Hepatocyte (in vitro differentiated cells): Measurements from ENCODE around the gene ZNF234. TPM values are rescaled to one million over a fixed set of nuclear protein-coding genes. Genes with fewer than 3 reads are reported as not detected.
"Not testable (repeated sequence)": the region's sequence is repeated elsewhere in the genome, so short reads cannot be mapped to it uniquely, and the experiment has no call there.

Source experiments
- DNase-seq: peaks from one replicate; pipeline ENCODE4 v3.0.0-alpha.2; 2016; ENCODE audit warnings: low spot score
- H2AFZ ChIP-seq: fragments of 200-600 bp; sonication (generic); 2 replicates; pipeline ENCODE4 v1.6.0; 2016; ENCODE audit warnings: antibody characterized with exemption, mild to moderate bottlenecking
- H3K27ac ChIP-seq: fragments of 200-600 bp; sonication (generic); 2 replicates; pipeline ENCODE4 v1.5.1; 2016; ENCODE audit warnings: mild to moderate bottlenecking
- H3K27me3 ChIP-seq: fragments of 200-600 bp; sonication (generic); 2 replicates; pipeline ENCODE4 v1.6.1; 2016
- H3K36me3 ChIP-seq: fragments of 200-600 bp; sonication (generic); replicated peaks from 2 replicates; pipeline ENCODE4 v1.5.1; 2016; ENCODE audit warnings: low read depth; ENCODE audit not compliant: insufficient read depth
- H3K4me1 ChIP-seq: fragments of 200-600 bp; sonication (generic); 2 replicates; pipeline ENCODE4 v1.5.1; 2016; ENCODE audit warnings: mild to moderate bottlenecking, moderate library complexity; ENCODE audit not compliant: insufficient read depth
- H3K4me2 ChIP-seq: fragments of 200-600 bp; sonication (generic); 2 replicates; pipeline ENCODE4 v1.6.0; 2016
- H3K4me3 ChIP-seq: fragments of 200-600 bp; sonication (generic); 2 replicates; pipeline ENCODE4 v1.5.1; 2016; ENCODE audit warnings: mild to moderate bottlenecking
- H3K79me2 ChIP-seq: fragments of 200-600 bp; sonication (generic); 2 replicates; pipeline ENCODE4 v1.6.0; 2017; ENCODE audit warnings: mild to moderate bottlenecking
- H3K9me2 ChIP-seq: fragments of 200-600 bp; sonication (generic); replicated peaks from 2 replicates; pipeline ENCODE4 v1.6.0; 2017; ENCODE audit warnings: mild to moderate bottlenecking; ENCODE audit not compliant: insufficient read depth
- H3K9me3 ChIP-seq: fragments of 200-600 bp; sonication (generic); 2 replicates; pipeline ENCODE4 v1.5.1; 2016; ENCODE audit warnings: low read depth, mild to moderate bottlenecking
- H4K20me1 ChIP-seq: fragments of 200-600 bp; sonication (generic); 2 replicates; pipeline ENCODE4 v1.6.0; 2016; ENCODE audit warnings: mild to moderate bottlenecking; ENCODE audit not compliant: insufficient read depth, poor library complexity, severe bottlenecking
- EZH2 ChIP-seq: fragments of 200-600 bp; sonication (generic); IDR thresholded peaks from 2 replicates; pipeline ENCODE4 v1.6.1; 2016; ENCODE audit warnings: antibody characterized with exemption, mild to moderate bottlenecking, borderline replicate concordance
- EZH2phosphoT487 ChIP-seq: fragments of 200-600 bp; sonication (generic); IDR thresholded peaks from one replicate; pipeline ENCODE4 v1.6.1; 2018; ENCODE audit warnings: antibody characterized with exemption, mild to moderate bottlenecking, low read depth, moderate library complexity; ENCODE audit not compliant: unreplicated experiment, severe bottlenecking
- WGBS: methylation state at CpG from one replicate; pipeline ENCODE4 v1.1.6; 2016; ENCODE audit warnings: low lambda C conversion rate; ENCODE audit errors: missing lambda C conversion rate; 5-methylcytosine and 5-hydroxymethylcytosine counted together
- polyA plus RNA-seq: library from polyadenylated mRNA; unstranded; fragments of >200 nt; fragmentation: Nextera tagmentation; extraction: Ambion mirVana; gene quantifications from 2 replicates; pipeline ENCODE4 v1.2.1, GENCODE V29; 2016
- total RNA-seq: library from RNA; depleted of rRNA; stranded (reverse); fragments of >200 nt; gene quantifications from 2 replicates; pipeline ENCODE4 v1.2.3, GENCODE V29; 2014
- TF ChIP-seq, protein P1 (sequence below): fragments of 200-600 bp; sonication (generic); IDR thresholded peaks from 2 replicates; pipeline ENCODE4 v1.5.1; 2016; ENCODE audit warnings: antibody characterized with exemption, mild to moderate bottlenecking; ENCODE audit not compliant: poor library complexity

The ZNF234 gene
- total and polyA plus RNA-seq, 2 experiments from 2014 or later: 6.7 to 8.6 TPM

DNA sequence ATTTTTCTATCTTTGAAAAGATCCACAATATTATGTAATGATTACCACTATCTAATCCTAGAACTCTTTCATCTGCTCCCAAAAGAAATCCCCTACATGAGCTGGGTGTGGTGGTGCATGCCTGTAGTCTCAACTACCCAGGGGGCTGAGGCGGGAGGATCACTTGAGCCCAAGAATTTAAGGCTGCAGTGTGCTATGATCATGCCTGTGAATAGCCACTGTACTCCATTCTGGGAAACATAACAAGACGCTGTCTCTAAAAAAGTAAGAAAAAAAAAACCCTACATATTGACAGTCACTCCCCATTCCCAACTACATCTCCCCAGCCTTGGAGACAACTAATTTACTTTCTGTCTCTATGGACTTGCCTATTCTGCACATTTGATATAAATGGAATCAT is 22.4 kb downstream of the ZNF234 start:
- peaks cover 7% of the 10 kb centered on the region for H3K4me1 ChIP-seq
- H3K79me2 ChIP-seq: peaks cover 31% of the 10 kb centered on the region
- no peaks in the 10 kb centered on the region for H3K36me3 ChIP-seq
- WGBS: 100% methylated on average over 2 of the region's 2 CpGs
- H3K27me3 ChIP-seq: no peaks in the 10 kb centered on the region
- H3K4me2 ChIP-seq: no peak overlapping the region
- H3K4me3 ChIP-seq: no peak overlapping the region
- no peaks in the 10 kb centered on the region for H3K9me2 ChIP-seq
- no peak for TF ChIP-seq EZH2phosphoT487
- no peak for TF ChIP-seq EZH2
- TF ChIP-seq, protein P1, sequence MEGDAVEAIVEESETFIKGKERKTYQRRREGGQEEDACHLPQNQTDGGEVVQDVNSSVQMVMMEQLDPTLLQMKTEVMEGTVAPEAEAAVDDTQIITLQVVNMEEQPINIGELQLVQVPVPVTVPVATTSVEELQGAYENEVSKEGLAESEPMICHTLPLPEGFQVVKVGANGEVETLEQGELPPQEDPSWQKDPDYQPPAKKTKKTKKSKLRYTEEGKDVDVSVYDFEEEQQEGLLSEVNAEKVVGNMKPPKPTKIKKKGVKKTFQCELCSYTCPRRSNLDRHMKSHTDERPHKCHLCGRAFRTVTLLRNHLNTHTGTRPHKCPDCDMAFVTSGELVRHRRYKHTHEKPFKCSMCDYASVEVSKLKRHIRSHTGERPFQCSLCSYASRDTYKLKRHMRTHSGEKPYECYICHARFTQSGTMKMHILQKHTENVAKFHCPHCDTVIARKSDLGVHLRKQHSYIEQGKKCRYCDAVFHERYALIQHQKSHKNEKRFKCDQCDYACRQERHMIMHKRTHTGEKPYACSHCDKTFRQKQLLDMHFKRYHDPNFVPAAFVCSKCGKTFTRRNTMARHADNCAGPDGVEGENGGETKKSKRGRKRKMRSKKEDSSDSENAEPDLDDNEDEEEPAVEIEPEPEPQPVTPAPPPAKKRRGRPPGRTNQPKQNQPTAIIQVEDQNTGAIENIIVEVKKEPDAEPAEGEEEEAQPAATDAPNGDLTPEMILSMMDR: no peak
- no peak overlapping the region for H2AFZ ChIP-seq
- no peak overlapping the region for H3K27ac ChIP-seq
- no peaks in the 10 kb centered on the region for H4K20me1 ChIP-seq
- DNase-seq: no peak
- H3K9me3 ChIP-seq: no peaks in the 10 kb centered on the region

DNA sequence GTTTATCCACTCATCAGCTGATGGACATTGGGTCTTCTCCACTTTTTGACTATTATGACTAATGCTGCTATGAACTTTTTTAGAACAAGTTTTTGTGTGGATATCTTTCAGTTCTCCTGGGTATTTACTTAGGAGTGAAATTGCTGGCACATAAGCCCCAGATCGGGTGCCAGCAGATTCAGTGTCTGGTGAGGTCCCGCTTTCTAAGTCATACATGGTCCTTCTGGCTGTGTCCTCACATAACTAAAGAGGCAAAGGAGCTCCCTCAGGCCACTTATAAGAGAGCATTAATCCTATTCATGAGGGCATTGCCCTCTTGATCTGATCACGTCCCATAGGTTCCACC is 22.9 kb downstream of the ZNF234 start:
- Histone ChIP-seq H3K79me2 (peaks cover 34% of the 10 kb centered on the region), H3K27me3 (no peaks in the 10 kb centered on the region), H2AFZ (peak overlapping the region; percentile 82), H3K9me2 (no peaks in the 10 kb centered on the region), H3K9me3 (no peaks in the 10 kb centered on the region), H3K4me2 (peak overlapping the region; percentile 69), H3K36me3 (peaks cover 2% of the 10 kb centered on the region), H3K27ac (peak overlapping the region; percentile 60), H3K4me1 (peaks cover 7% of the 10 kb centered on the region), H3K4me3 (no peak overlapping the region), H4K20me1 (no peaks in the 10 kb centered on the region)
- WGBS: 65% methylated on average over 3 of the region's 3 CpGs
- TF ChIP-seq, protein P1: no peak
- no peak for TF ChIP-seq EZH2phosphoT487
- no peak for DNase-seq

DNA sequence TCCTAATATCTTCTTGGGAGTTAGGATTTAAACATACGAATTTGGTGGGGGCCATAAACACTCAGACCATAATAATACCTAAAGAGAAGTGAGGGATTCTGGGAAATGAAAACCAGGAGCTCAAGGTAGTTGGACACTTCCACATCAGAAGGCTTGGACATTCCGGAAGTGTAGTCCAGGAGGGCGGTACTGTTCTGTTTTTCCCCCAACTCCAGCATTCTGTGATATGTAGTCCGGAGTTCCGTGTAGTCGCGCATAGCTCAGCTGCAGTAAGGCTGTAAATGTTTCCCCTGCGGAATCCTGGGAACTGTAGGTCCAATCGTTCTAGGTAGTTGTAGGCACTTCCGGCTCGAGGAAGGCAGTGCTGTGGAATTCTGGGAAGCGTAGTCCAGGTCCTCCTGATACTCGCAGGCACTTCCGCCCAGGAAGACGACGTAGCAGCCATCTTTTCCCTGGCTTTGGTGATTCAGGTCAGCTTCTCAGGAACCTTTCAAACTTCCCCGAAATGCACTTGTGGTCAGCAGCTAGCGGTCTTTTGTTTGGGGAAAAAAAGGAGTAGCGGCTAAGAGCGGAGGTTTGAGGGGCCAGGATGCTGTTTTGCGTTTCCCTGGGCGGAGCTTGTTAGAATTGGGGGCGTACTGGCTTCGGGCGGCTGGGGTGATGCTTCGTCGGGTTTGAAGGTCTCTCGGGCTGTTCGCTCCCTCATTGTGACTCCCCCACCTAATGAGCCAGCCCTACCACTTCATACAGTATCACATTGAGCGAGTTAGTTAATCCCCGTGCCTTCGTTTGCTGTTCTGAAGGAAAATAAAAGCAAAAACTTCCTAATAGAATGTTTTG is 23.5 kb downstream of the ZNF234 start, which contains the start of gene ZNF226:
Gene ZNF226 (plus strand): TSS at position 428 of the 840 bp plus-strand sequence. CDS start 4,981 bp downstream, outside the sequence.
- Histone ChIP-seq H3K4me2 (peak within 1 kb of the TSS; percentile 82), H3K79me2 (peaks cover 39% of the 10 kb centered on the region), H3K4me1 (peaks cover 7% of the 10 kb centered on the region), H4K20me1 (no peaks in the 10 kb centered on the region), H3K27me3 (no peaks in the 10 kb centered on the region), H3K36me3 (peaks cover 3% of the 10 kb centered on the region), H3K9me3 (no peaks in the 10 kb centered on the region), H3K27ac (peak within 1 kb of the TSS; percentile 91), H3K4me3 (peak within 1 kb of the TSS; percentile 54), H3K9me2 (no peaks in the 10 kb centered on the region), H2AFZ (peak within 1 kb of the TSS; percentile 82)
- DNase-seq: peak; percentile 97
- TF ChIP-seq EZH2phosphoT487: no peak
- no peak for TF ChIP-seq EZH2
- TF ChIP-seq, protein P1: no peak
- WGBS: under 1% methylated on average over 32 of the region's 32 CpGs

DNA sequence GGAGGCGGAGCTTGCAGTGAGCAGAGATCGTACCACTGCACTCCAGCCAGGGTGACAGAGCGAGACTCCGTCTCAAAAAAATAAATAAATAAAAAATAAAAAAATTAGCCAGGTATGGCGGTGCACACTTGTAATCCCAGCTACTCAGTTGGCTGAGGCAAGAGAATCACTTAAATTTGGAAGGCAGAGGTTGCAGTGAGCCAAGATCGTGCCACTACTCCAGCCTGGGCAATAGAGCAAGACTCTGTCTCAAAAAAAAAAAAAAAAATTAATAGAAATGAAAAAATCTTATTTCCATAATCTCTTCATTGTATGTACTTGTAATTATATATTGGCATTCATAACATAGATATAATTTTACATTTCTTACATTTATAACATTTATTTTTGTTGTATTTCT is 29.3 kb downstream of the ZNF234 start:
- Histone ChIP-seq H3K9me3 (peaks cover 31% of the 10 kb centered on the region), H3K36me3 (peaks cover 45% of the 10 kb centered on the region), H3K79me2 (peaks cover 41% of the 10 kb centered on the region)
- H3K4me2 ChIP-seq, H3K27ac ChIP-seq, H3K9me2 ChIP-seq, DNase-seq, H3K4me1 ChIP-seq, H3K4me3 ChIP-seq, H4K20me1 ChIP-seq, H2AFZ ChIP-seq, H3K27me3 ChIP-seq: not testable (repeated sequence)
- WGBS: 97% methylated on average over 6 of the region's 6 CpGs
